GM12892 (cell line): ENCODE data around the gene JAG1.

ENCODE experiments used
- POLR2A ChIP-seq: IDR thresholded peaks from 2 replicates; pipeline ENCODE4 v1.6.1; 2011; ENCODE audit warnings: low read depth, low read length, control low read depth
- TAF1 ChIP-seq: IDR thresholded peaks from 2 replicates; pipeline ENCODE4 v1.6.1; 2011; ENCODE audit warnings: low read depth, mild to moderate bottlenecking, control low read depth, low read length, borderline replicate concordance

DNA sequence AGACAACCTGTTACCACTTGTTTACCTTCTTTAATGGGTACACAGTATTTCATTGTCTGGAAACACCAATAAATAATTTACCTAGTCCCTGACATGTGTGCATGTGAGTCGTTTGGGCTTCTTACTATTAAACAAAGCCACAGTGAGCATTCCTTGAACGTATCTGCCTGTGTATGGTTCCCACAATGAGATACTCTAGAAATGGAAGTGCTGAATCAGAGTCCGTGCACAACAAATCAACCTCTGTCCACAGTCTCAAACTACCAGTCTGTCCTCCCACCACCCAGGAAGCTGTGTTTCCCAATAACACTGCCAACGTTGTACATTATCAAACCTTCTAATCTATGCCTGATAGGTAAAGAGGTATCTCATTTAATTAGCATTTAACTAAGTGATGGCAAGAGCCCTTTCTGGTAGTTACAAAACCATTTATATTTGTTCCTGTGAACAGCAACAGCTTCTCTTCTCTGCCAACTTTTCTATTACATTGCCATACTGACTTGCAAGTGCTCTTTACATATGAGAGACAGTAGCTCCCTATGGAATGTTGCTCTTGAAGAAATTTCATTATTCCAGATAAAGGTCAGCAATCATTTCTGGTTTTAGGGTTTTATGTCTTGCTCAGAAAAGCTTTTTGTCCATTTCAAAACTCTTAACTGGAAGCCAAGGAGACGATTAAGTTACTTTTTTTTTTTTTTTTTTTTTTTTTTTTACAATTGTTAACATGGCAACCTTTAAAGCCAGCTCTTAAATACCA, 14.7 kb downstream of the JAG1 start:
- TF ChIP-seq TAF1 (no peak), POLR2A (no peak)
